ENCODE measurements around the gene DCTN5. TPM values are rescaled to one million over a fixed set of nuclear protein-coding genes. Genes with fewer than 3 reads are reported as not detected.

Gene DCTN5
- 10 to 100 TPM; 23.5 to 38.3 TPM for total RNA-seq

DNA sequence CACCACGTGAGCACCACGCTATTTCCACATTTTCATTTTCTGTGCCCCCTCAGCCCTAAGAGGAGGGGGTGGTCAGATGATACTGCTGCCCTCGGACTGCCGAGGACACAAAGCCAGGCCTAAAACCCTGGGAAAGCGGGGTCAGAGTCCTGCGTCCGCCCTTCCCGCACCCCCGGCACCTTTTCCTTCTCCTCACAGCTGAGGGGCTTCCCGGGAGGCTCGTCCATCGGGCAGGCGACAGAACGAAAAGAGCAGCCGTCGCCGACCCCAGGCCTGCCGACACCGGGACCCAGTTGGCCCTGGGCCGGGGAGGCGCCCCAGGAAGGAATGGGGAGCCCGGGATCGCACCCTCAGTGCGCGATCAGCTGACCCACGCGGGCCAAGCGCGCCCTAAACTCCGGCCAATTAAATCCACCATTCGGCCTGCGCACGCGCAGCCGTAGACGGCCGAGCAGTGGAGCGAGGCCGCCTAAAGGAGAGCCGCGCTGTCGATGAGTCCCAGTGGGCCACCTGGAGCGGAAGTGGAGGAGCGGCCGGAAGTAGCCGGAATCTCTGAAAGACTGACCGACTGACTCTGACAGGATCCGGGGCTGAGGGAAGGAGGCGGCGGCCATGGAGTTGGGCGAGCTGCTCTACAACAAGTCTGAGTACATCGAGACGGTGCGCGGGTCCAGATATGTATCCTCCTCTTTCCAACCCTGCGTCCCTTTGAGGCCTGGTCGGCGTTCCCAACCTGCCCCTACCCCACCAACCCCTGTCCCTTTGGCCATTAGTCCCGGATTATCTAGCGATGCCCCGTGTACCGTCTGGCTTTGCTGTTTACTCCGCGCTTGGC is at the start of gene DCTN5, which contains the start of gene PALB2:
DCTN5 (plus strand) TSS at position 536 of the 835 bp plus-strand sequence; CDS start at position 613, 77 bp downstream.
PALB2 (minus strand) TSS at position 380 of the 835 bp plus-strand sequence; CDS start at position 227, 153 bp downstream.
- Histone ChIP-seq H3K4me1 (ENCODE audit: control insufficient read depth in 1 of 2, low read depth in 2 of 2) (peaks cover 16 to 24% of the 10 kb centered on the region in 2 donors), H3K9me3 (no peaks in the 10 kb centered on the region), H3K27me3 (replicated peaks; ENCODE audit: insufficient read depth) (no peaks in the 10 kb centered on the region), H3K36me3 (peaks cover 6% of the 10 kb centered on the region), H3K27ac (peak within 1 kb of the TSS; percentile 63 to 69), H3K4me3 (peak within 1 kb of the TSS; percentile 99)
- ATAC-seq (ENCODE audit: insufficient number of reproducible peaks, low FRiP score, low read depth) (peak; percentile 99), DNase-seq (ENCODE audit: low spot score) (peak; percentile 71)
- TF ChIP-seq, protein P1, sequence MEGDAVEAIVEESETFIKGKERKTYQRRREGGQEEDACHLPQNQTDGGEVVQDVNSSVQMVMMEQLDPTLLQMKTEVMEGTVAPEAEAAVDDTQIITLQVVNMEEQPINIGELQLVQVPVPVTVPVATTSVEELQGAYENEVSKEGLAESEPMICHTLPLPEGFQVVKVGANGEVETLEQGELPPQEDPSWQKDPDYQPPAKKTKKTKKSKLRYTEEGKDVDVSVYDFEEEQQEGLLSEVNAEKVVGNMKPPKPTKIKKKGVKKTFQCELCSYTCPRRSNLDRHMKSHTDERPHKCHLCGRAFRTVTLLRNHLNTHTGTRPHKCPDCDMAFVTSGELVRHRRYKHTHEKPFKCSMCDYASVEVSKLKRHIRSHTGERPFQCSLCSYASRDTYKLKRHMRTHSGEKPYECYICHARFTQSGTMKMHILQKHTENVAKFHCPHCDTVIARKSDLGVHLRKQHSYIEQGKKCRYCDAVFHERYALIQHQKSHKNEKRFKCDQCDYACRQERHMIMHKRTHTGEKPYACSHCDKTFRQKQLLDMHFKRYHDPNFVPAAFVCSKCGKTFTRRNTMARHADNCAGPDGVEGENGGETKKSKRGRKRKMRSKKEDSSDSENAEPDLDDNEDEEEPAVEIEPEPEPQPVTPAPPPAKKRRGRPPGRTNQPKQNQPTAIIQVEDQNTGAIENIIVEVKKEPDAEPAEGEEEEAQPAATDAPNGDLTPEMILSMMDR (IDR thresholded peaks at IDR 0.05): no peak

DNA sequence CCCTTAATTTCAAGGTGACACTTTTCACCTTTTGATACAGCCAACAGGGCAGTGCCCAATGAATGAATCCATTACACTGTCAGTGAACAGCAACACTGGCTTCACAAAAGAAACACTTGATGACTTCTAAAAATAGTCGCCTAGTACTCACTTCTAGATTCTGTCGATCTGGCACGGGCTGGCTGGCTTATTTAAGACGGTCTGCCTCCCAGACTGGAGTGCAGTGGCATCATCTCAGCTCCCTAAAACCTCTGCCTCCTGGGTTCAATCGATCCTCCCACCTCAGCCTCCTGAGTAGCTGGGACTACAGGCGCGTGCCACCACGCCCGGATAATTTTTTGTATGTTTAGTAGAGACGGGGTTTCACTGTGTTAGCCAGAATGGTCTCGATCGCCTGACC is 47.1 kb upstream of the DCTN5 start:
- Histone ChIP-seq H3K4me3 (no peak overlapping the region), H3K4me1 (ENCODE audit: control insufficient read depth in 1 of 2, low read depth in 2 of 2) (peaks cover 8 to 15% of the 10 kb centered on the region in 2 donors), H3K9me3 (no peaks in the 10 kb centered on the region), H3K36me3 (peaks cover 22% of the 10 kb centered on the region), H3K27me3 (replicated peaks; ENCODE audit: insufficient read depth) (no peaks in the 10 kb centered on the region), H3K27ac (no peak overlapping the region)
- TF ChIP-seq, protein P1 (IDR thresholded peaks at IDR 0.05): no peak
- DNase-seq (ENCODE audit: low spot score) (no peak), ATAC-seq (ENCODE audit: insufficient number of reproducible peaks, low FRiP score, low read depth) (no peak)

DNA sequence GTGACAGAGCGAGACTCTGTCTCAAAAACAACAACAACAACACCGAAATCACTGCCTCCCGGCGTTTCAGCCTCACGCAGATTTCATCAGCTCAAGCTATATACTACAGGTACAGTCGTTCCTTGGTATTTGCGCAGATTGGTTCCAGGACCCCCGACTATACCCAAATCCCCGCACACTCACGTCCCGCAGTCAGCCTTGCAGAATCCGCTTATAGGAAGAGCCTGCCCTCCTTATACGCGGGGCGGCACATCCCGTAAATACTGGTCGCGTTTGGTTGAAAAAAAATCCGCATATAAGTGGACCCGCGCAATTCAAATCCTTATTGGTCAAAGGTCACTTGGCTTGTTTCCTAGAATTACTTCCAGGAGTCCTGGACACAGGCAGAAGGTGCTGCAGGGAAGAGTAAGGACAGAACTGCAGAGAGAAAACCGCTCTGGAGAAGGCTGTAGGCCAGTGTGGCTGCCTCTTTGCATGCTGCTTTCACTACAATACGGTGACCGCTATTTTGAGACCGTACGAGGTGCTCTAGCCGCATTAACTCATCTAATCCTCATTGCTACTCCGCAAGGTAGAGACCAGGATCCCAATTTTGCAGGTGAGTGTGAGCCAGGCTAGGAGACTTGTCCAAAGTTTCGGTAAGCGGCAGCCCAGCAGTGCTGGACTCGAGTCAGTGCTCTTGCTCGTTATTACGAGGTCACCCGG is 45.9 kb upstream of the DCTN5 start:
- H3K9me3 ChIP-seq: no peaks in the 10 kb centered on the region
- H3K36me3 ChIP-seq: peaks cover 17% of the 10 kb centered on the region
- TF ChIP-seq, protein P1 (IDR thresholded peaks at IDR 0.05): no peak
- peak overlapping the region; percentile 70 to 86 for H3K27ac ChIP-seq
- H3K4me1 ChIP-seq (ENCODE audit: control insufficient read depth in 1 of 2, low read depth in 2 of 2): peaks cover 8 to 15% of the 10 kb centered on the region in 2 donors
- no peak for DNase-seq (ENCODE audit: low spot score)
- no peak for ATAC-seq (ENCODE audit: insufficient number of reproducible peaks, low FRiP score, low read depth)
- H3K4me3 ChIP-seq: peak overlapping the region; percentile 88
- H3K27me3 ChIP-seq (replicated peaks; ENCODE audit: insufficient read depth): no peaks in the 10 kb centered on the region

DNA sequence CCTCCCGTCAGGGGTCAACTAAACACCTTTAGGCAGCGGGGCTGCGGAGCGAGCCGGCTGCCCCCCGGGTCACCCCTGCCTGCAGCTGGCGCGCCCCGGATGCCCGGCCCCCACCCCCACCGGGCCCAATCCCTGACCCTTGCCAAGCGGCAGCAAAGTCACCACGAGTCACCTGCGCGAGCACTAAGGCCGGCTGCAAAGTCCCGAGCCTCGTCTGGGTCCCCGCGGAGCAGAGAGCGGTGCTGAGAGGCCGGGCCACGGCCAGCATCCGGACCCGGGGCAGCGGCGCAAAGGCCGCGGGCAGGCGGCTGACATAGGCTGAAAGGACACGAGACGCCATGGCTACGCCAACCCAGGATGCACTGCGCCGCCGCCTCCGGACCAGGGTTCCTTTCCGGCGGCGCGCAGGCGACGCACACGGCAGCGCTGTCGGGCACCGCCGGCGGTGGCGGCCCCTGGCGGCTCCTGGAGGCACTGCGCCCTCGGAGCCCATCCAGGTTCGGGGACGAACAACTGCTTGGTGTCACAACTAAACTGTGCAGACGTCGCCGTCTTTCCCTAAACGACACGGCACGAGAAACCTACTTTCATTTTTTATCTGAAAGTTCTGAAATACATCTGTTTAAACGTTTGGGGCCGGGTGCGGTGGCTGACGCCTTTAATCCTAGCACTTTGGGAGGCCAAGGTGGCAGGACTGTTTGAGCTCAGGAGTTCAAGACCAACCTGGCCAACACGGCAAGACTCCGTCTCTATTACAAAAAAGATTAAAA is 45.1 kb upstream of the DCTN5 start, which contains the start of gene NDUFAB1:
NDUFAB1 (minus strand) TSS at position 366 of the 770 bp plus-strand sequence; CDS start at position 340, 26 bp downstream.
- Histone ChIP-seq H3K27me3 (replicated peaks; ENCODE audit: insufficient read depth) (no peaks in the 10 kb centered on the region), H3K4me1 (ENCODE audit: control insufficient read depth in 1 of 2, low read depth in 2 of 2) (peaks cover 8 to 15% of the 10 kb centered on the region in 2 donors), H3K27ac (peak within 1 kb of the TSS; percentile 70 to 86), H3K36me3 (peaks cover 15% of the 10 kb centered on the region), H3K4me3 (peak within 1 kb of the TSS; percentile 88), H3K9me3 (no peaks in the 10 kb centered on the region)
- peak; percentile 84 for ATAC-seq (ENCODE audit: insufficient number of reproducible peaks, low FRiP score, low read depth)
- TF ChIP-seq, protein P1 (IDR thresholded peaks at IDR 0.05): peak; percentile 100
- DNase-seq (ENCODE audit: low spot score): peak; percentile 43
